HG03469 (cell line): Measurements from ENCODE around the gene LPGAT1.

Experiments
- ATAC-seq: cut with Tn5 transposase; IDR thresholded peaks from one replicate; pipeline ENCODE4 v1.9.1; 2021; ENCODE audit warnings: mild to moderate bottlenecking, moderate library complexity, moderate number of reproducible peaks; ENCODE audit not compliant: unreplicated experiment

The LPGAT1 gene

DNA sequence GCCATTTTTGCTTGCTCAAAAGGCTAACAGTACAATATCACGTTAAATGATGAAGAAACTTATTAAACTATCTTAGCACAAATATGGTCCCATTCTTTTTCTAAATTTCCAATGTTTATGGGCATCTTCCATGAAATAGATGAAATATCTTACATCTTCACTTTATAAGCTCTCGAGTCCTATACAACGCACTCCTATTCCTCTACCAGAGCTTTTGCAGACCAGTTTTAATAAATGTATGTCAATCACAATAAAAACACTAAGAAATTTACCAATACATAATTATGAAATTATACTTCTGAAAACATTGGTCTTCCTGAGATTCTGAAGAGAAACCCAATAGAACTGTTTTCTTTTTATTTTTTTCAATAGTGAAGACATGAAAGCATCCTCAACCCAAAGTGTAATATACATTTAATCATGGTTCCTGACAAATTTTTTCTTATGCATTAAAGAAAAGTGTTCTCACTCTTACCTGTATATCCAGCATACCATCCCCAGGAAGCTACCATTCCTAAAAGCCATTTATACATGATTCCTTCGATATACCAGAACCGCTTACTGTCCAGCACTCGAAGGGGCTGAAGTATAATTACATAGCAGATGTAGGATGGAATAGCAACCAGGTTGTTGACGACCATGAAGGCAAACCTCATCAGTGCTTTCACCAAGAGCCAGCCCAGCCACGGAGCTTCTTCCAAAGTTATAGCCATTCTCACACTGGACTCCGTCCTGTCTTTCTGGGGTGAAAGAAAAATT, 1.8 kb downstream of the LPGAT1 start:
- no peak for ATAC-seq

DNA sequence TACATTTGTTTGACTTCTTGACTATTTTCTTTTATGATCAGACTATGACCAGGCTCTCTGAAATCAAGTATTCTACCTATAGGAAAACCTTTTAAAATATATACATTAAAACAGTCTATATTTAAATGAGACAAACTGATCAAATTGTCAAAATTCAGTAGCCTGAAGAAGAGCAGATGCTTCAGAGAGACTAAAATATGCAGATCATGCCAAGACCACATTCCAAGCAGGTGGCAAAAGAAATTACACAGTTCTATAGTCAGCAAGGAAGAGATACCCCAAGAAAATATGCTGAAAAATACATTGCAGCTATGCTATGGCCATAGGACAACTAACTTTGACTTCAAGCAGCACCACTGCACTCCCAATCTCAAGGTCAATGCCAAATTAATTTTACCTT, 3.5 kb downstream of the LPGAT1 start:
- ATAC-seq, result no peak

DNA sequence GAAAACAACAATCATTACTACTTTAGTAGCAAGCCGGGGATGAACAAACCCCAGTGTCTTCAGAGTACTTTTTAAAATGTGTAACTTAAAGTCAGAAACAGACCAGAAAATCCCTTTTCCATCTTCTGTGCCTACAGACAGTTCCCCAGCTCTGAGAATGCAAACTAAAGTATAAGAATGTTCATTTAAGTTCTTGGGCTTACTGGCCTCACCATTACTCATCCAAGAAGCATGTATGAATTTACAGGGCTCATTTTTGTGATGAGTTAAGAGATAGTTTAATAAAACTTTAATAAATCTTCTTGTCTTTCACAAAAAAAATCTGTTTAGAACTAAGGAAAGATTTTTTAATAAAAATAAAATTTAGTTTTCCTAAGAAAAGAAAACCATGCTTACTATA, 4.6 kb downstream of the LPGAT1 start:
- ATAC-seq, result no peak

DNA sequence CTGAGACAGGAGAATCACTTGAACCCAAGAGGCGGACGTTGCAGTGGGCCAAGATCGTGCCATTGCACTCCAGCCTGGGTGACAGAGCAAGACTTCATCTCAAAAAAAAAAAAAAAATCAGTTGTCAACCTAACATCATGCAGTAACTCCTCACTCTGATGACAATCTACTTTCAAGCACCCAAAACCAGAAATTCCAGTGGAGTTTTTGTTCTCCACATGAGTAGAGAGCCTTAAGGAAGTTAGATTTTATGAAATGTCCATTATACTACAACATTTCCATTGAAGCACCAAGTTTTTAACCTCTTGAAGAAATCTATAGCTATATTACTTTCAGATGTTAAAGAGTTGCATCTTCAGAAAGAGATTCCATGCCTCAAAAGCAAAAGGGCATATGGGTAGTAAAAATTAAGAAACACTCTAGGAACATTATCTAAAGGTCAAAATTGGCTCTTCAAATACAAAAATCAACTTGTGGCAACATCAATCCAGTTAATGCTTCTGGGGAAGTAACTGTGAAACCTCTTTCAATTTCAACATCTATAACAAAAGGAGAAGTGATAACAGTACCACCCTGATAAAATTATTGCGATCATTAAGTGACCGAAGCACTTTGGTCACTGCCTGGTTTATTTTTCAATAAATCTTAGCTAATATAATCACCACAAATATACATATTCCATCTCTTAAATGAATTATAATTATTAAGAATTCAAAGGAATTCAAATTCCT, 7.7 kb downstream of the LPGAT1 start:
- ATAC-seq, result no peak

DNA sequence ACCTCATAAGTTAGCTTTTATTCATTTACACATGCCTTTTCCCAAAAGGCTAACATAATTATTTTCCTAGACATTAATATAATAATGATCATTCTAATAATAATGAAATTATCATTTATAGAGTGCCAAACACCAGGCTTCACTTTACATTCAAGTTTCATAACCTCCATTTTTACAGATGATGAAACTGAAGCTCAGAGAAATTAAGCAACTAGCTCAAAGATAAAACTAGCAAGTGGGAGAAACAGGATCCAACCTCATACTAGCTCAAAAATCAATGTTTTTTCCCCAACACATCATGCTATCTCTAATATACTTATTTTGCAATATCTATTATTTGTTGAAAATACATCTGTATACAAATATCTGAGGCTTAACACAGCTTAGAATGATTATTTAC, 14.0 kb downstream of the LPGAT1 start:
- ATAC-seq, result no peak

DNA sequence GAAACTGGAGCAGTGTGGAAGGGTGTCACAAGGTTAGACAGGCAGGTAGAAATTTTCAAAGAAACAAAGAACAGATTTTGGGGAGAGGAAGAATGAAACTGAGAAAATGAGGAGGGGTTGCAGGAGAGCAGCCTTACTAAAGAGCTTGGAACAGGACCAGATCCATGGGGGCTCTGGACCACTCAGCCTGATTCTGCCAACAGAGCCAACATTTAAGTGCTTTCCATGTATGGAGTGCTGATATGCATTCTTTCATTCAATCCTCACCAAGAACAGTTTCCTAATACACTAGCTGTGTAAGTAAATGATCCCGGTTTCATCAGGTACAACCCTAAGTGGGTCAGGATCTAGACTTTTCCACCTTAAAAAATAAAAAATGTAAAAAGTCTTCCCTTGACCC, 16.2 kb downstream of the LPGAT1 start:
- ATAC-seq, result no peak

DNA sequence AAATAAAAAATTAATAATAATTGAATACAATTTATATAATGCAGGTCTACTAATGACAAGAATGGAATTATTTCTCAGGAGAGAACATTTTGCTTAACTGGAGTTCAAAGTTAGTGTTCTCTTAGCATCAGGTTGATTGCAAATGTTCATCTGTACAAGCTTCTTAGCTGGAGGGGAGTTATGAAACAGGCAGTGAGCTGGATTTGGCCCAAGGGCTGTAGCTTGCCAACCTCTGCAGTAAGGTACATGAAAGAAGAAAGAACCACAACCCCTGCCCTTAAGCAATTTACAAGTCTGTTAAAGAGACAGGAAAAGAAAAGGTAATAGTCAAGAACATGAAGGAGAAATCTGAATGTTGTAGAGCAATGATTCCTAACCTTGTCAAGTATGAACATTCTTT, 17.0 kb downstream of the LPGAT1 start:
- no peak for ATAC-seq

DNA sequence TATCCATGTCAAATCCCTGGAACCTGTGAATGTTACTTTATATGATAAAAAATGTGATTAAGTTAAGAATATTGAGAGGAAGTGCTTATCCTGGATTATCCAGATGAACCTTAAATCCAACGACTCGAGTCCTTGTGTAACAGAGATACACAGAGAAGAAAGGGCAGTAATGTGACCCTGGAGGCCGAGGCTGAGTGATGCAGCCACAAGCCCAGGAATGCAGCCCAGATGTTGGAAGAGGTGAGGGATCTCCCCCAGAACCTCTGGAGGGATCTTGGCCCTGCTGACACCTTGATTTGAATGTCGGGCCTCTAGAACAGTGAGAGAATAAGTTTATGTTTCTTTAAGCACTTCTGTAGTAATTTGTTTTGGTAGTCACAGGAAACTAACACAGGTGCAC, 18.0 kb downstream of the LPGAT1 start:
- ATAC-seq, result no peak

DNA sequence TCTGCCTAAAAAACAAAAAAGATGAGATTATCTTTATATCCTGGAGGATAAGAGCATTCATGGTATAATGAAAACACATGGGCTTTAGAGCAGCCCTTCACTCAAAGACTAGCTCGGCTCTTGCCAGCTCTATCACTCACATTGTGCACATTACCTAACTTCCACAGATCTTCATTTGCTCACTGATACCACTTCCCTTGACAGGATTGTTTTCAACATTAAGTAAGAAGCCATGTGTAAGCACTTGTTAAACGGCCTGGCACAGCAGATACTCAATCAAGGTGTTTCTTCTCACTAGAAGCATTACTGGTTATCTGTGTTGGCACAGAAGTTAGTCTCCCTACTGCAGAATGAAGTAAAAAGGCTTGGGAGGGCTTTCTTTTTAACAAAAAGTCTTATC, 18.7 kb downstream of the LPGAT1 start:
- no peak for ATAC-seq

DNA sequence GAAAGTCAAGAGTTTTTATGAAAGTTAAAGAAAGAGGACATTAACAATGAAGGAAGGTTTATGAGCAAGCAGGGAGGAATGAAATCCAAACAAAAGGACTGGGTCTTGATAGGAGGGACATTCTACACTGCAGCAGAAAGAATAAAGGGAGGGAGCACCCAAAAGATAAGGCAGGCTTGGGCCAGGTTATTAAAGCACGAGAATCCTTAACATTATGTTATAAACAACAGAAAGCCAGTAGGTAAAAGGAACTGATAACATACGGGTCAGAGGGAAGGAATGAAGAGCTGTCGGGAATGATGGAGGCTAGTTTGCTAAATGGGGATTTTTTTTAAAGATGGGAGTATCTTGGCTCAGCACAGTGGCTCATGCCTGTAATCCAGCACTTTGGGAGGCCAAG, 19.4 kb downstream of the LPGAT1 start:
- no peak for ATAC-seq

DNA sequence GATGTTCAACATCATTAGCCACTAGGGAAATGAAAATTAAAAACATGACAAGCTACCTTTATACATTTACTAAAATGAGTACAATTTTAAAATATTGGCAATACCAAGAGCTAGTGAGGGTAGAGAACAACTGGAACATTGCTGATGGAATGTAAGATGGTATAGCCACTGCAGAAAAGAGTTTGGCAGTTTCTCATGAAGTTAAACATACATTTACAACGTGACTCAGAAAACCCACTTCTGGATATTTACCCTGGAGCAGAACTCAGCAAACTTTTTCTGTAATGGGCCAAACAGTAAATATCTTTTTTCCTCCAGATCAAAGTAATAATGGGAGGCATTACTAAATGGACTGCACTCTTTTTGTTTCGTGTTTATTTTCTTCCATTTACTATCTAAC, 22.1 kb downstream of the LPGAT1 start:
- no peak for ATAC-seq

DNA sequence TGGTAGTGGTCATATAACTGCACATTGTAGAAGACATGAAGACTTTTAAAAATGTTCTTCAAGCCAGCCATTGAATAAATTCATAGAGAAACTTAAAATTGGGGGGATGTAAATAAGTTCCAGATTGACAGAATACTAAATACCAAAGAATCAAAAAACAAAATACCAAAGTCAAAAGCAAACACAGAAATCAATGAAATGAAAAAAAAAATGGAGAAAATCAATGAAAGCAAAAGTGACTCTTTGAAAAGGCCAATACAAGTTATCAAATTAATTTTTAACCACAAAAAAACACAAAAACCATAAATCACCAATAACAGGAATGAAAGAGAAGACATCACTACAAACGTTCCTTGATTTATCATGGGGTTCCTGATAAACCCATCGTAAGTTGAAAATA, 25.6 kb downstream of the LPGAT1 start:
- no peak for ATAC-seq

DNA sequence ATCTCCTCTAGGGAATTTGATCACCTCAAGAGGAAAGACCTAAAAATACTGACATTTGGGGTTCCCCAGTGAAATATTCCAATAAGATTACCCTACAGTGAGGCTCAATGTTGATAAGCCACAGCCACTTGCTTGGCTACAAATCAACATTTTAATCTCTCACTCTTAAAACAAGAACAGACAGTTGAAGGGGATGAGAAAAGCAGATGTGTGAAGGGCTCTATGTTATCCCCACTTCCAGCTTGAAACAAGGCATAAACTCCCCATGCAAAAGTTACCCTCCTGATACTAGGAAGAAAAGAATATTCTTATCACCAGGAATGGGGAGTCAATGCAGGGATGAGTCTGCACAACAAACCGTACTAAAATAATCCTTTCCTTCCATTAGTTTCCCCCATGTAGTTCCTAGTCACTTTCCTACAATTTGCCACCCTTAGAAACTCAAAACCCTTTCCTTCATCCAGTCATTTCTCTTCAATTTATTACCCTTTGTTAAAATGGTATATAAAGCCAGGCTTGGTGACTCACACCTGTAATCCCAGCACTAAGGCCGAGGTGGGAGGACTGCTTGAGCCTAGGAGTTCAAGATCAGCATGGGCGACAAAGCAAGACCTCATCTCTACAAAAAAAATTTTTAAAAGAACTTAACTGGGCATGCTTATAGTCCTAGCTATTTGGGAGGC, 29.5 kb downstream of the LPGAT1 start:
- ATAC-seq, result no peak

DNA sequence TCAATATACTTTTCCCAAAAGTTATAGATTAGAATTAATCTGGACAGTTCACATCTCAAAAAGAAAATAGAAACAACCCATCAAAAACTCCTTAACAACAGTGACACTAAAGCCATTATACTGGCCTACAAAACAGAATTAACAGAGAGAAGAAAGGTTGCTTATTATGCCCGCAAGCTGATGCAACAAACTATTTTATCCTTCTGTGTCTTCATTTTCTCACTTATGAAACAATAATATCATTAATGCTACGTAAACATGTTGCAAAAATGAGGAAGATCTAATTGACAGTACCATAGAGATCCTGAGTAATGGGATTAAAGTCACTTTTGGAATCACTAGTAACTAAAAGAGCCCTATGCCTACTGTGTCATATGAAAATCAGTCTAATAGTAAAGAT, 32.6 kb downstream of the LPGAT1 start:
- no peak for ATAC-seq

DNA sequence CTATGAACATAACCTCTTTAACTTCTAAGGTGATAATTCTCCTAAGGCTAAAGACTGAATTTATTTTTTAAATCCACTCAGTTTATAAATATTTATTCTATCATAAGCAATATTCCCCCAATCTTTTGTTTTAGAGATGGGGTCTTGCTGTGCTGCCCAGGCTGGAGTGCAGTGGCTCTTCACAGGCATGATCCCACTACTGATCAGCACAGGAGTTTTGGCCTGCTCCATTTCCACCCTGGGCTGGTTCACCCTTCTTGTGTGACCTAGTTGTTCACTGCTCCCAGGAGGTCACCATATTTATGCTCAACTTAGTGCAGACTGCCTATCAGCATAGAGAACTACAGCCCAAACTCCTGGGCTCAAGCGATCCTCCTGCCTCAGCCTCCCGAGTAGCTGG, 38.6 kb downstream of the LPGAT1 start:
- ATAC-seq, result no peak

DNA sequence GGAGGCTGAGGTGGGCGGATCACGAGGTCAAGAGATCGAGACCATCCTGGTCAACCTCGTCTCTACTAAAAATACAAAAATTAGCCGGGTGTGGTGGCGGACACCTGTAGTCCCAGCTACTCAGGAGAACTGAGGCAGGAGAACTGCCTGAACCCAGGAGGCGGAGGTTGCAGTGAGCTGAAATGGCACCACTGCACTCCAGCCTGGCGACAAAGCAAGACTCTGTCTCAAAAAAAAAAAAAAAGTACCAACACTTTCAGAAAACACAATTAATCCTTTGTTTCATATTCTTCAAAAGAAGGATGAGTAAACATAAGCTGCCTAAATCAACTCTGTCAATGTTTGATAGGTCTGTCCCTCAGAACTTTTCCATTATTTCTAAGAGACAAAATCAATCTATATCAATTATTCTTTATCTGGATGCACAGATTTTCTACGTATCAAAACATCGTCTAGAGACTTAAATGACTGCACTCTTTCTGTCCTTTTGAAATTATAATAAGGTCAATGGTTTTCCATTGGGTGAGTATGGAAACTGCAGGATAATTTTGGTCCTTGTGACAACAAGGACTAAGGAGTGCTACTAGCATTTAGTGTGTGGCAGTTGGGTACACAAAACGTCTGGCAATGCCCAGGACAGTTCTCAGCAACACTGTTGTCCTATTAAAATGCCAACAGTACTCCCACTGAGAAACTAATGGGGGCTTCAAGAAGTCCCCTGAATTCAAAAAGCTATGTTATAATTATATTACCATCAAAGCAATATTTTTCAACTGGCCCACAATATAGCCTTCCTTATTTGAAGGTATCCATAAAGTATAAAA, 40.7 kb downstream of the LPGAT1 start:
- ATAC-seq, result no peak

DNA sequence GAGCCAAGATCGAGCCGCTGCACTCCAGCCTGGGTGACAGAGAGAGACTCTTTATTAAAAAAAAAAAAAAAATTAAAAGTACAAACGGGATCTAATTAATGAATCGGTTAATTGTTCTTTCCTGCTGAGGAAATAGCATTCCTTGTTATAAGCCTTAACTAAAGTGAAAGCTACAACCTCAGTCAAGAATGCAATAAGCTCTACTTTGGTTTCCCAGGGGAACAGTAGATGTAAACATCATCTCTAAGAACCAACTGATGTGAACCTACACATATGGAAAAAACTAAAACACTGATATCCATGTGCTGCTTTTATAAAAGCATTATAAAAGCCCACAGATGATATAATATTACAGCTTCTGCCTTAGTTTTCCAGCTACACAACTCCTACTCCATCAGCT, 41.9 kb downstream of the LPGAT1 start:
- ATAC-seq, result no peak

DNA sequence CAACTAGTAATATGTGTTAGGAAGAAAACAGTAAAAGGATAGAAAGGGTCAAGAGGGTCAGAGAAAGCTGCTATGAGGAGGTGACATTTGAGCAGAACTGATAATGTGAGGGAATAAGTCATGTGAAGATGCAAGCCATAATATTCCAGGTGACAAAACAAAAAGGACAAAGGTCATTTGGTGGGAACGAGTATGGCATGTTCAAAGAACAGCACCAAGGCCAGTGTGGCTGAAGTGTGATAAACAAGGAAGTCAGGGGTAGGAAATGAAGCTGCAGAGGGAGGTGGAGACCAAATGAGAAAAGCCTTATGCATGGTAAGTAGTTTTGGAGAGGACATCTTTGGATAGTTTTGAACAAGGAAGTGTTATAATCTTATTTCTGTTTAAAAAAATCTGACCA, 46.7 kb downstream of the LPGAT1 start:
- ATAC-seq, result no peak

DNA sequence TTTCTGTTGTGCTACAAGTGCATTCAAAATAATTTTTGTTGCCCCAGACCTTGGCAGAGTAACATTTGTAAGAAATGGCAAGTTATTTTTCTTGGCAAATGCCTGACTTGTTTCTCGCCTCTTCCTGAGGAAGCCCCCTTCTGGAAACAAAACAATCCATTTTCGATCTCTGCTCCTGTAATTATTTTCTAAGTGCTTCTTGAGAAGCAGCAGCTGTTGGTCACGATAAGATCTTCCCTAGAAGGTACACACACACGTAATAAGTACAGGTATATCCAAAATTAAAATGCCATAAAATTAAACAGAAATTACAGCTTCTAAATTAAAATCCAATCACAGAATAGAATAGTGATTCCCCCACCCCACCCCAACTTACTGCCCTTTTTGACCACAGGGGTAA, 47.3 kb downstream of the LPGAT1 start:
- ATAC-seq, result no peak

DNA sequence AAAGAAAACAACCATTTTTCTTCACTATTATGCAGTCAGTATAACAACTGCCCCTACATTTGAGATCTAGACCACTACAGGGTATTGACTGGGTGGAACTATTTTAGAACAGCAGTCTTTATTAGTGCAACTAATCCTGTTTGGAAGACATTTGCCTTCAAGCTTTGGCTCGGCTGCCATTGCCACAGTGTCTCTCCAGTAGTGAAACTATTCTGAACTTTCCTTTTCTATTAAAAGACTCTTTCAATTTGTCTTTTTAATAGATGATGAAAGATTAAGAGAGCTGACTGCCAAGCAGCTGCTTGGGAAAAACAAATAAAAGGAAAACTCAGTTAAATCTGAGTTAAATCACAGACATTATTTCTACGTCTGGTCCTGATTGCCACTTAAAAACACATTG, 49.3 kb downstream of the LPGAT1 start:
- no peak for ATAC-seq

DNA sequence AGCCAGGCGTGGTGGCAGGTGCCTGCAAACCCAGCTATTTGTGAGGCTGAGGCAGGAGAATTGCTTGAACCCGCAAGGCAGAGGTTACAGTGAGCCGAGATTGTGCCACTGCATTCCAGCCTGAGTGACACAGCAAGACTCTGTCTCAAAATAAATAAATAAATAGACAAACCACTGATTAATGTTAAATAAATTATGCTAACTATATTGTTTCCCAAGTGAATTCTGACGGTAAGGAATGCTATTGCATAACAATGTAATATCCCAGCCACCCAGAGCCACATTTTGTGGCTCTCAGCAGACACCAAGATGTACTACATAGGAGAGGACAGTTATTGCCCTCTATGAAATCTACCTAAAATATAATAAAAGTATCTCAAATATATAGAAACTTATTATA, 55.4 kb downstream of the LPGAT1 start:
- no peak for ATAC-seq
